ENCODE data around the gene MAML2.

DNA sequence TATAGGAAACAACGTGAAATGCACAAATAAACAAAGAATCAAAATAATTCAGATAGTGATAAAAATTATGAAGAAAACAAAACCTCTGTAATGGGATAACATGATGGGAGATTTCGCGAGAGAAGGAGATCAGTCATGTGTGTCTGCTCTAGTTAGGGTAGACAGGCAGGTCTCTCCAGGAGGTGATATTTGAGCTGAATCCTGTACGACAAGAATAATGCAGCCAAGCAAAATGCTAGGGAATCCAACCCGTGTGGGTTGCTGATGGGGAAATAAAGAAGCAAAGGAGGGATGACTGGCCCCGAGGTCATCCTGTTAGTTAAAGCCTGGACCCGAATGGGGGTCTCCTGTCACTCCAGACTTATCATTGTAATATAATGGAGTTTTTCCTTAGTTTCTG is 16.0 kb downstream of the MAML2 start:
- no peak for TF ChIP-seq CTCF (IDR thresholded peaks at IDR 0.05)
- TF ChIP-seq POLR2A (IDR thresholded peaks at IDR 0.05): no peak
- TF ChIP-seq POLR2AphosphoS5 (IDR thresholded peaks at IDR 0.05): no peak
- no peak for TF ChIP-seq EP300 (IDR thresholded peaks at IDR 0.05)

Measured in stomach (tissue), 4 donors.